Measurements from ENCODE around the gene ALKBH4. TPM values are rescaled to one million over a fixed set of nuclear protein-coding genes. Genes with fewer than 3 reads are reported as not detected.

The ALKBH4 gene
- total RNA-seq, 1 experiment from 2014 or later: 31.0 TPM

GRCh38 chr7:102444961-102445673, 19.5 kb downstream of the ALKBH4 start:
- Histone ChIP-seq H3K4me2 (ENCODE audit: low read length) (no peak overlapping the region), H3K27me3 (ENCODE audit: low read length) (no peaks in the 10 kb centered on the region), H3K9me2 (replicated peaks; ENCODE audit: low read length) (no peaks in the 10 kb centered on the region), H3K4me1 (ENCODE audit: insufficient read depth, low read length) (peaks cover 12% of the 10 kb centered on the region), H3F3A (ENCODE audit: low read length, unreplicated experiment) (no peaks in the 10 kb centered on the region), H3K36me3 (ENCODE audit: low read depth, low read length) (no peaks in the 10 kb centered on the region), H3K79me2 (ENCODE audit: low read length) (no peaks in the 10 kb centered on the region), H3K4me3 (ENCODE audit: low read length) (no peak overlapping the region), H4K20me1 (ENCODE audit: low read length) (no peaks in the 10 kb centered on the region), H2AFZ (ENCODE audit: low read length) (no peak overlapping the region), H3K9me3 (ENCODE audit: low read length) (no peaks in the 10 kb centered on the region), H3K27ac (ENCODE audit: low read length) (no peak overlapping the region), H3K9ac (ENCODE audit: low read length) (no peak overlapping the region)
- ChIA-PET POLR2A (ENCODE audit: unreplicated experiment) (no interaction called here), CTCF (no interaction called here)
- DNase-seq (no peak), ATAC-seq (no peak)
- no peak for TF ChIP-seq CTCF (conservative IDR thresholded peaks at IDR 0.05; ENCODE audit: low read depth, low read length)
- no peak for TF ChIP-seq EZH2phosphoT487 (IDR thresholded peaks at IDR 0.05; ENCODE audit: borderline replicate concordance, low read length)
- intact Hi-C loops (cut with micrococcal nuclease): no loop called here
- no TSS peak for BruUV-seq (replicated peaks)

- peak overlapping the region; percentile 64 for H3K4me2 ChIP-seq (ENCODE audit: low read length)
- no peaks in the 10 kb centered on the region for H3K27me3 ChIP-seq (ENCODE audit: low read length)
- BruUV-seq (replicated peaks): no TSS peak
- ATAC-seq (peak; percentile 98), DNase-seq (peak; percentile 90)
- no peak overlapping the region for H3K4me3 ChIP-seq (ENCODE audit: low read length)
- intact Hi-C loops (cut with micrococcal nuclease): no loop called here
- no peaks in the 10 kb centered on the region for H3K79me2 ChIP-seq (ENCODE audit: low read length)
- H2AFZ ChIP-seq (ENCODE audit: low read length): no peak overlapping the region
- no peaks in the 10 kb centered on the region for H3K9me3 ChIP-seq (ENCODE audit: low read length)
- no peaks in the 10 kb centered on the region for H3K36me3 ChIP-seq (ENCODE audit: low read depth, low read length)
- ChIA-PET CTCF (interaction anchor here (0.6 kb wide), 1 partner anchor 47 kb away, joined by 7 read pairs; no protein-coding TSS in a partner anchor), POLR2A (ENCODE audit: unreplicated experiment) (interaction anchor here (0.6 kb wide), 1 partner anchor 28 kb away, joined by 3 read pairs; no protein-coding TSS in a partner anchor)
- no peaks in the 10 kb centered on the region for H3K9me2 ChIP-seq (replicated peaks; ENCODE audit: low read length)
- TF ChIP-seq EZH2phosphoT487 (IDR thresholded peaks at IDR 0.05; ENCODE audit: borderline replicate concordance, low read length) (no peak), CTCF (conservative IDR thresholded peaks at IDR 0.05; ENCODE audit: low read depth, low read length) (no peak), EZH2 (IDR thresholded peaks at IDR 0.05; ENCODE audit: low read length, unreplicated experiment) (no peak)
- H4K20me1 ChIP-seq (ENCODE audit: low read length): no peaks in the 10 kb centered on the region
- H3F3A ChIP-seq (ENCODE audit: low read length, unreplicated experiment): peaks cover 4% of the 10 kb centered on the region
- H3K4me1 ChIP-seq (ENCODE audit: insufficient read depth, low read length): peaks cover 11% of the 10 kb centered on the region
- H3K27ac ChIP-seq (ENCODE audit: low read length): peak overlapping the region; percentile 28
- no peak overlapping the region for H3K9ac ChIP-seq (ENCODE audit: low read length)
Measured at GRCh38 chr7:102439963-102440795, 24.5 kb downstream of the ALKBH4 start.

- no peaks in the 10 kb centered on the region for H3K79me2 ChIP-seq (ENCODE audit: low read length)
- no peak overlapping the region for H3K4me3 ChIP-seq (ENCODE audit: low read length)
- ATAC-seq: no peak
- H3K4me2 ChIP-seq (ENCODE audit: low read length): no peak overlapping the region
- no peak overlapping the region for H3K27ac ChIP-seq (ENCODE audit: low read length)
- TF ChIP-seq EZH2phosphoT487 (IDR thresholded peaks at IDR 0.05; ENCODE audit: borderline replicate concordance, low read length) (no peak), EZH2 (IDR thresholded peaks at IDR 0.05; ENCODE audit: low read length, unreplicated experiment) (no peak), CTCF (conservative IDR thresholded peaks at IDR 0.05; ENCODE audit: low read depth, low read length) (no peak)
- TSS peak; percentile 16 for BruUV-seq (replicated peaks)
- H4K20me1 ChIP-seq (ENCODE audit: low read length): no peaks in the 10 kb centered on the region
- no peaks in the 10 kb centered on the region for H3K9me2 ChIP-seq (replicated peaks; ENCODE audit: low read length)
- H3K27me3 ChIP-seq (ENCODE audit: low read length): no peaks in the 10 kb centered on the region
- H3K9me3 ChIP-seq (ENCODE audit: low read length): no peaks in the 10 kb centered on the region
- no peaks in the 10 kb centered on the region for H3K36me3 ChIP-seq (ENCODE audit: low read depth, low read length)
- no peak overlapping the region for H3K9ac ChIP-seq (ENCODE audit: low read length)
- H3F3A ChIP-seq (ENCODE audit: low read length, unreplicated experiment): peaks cover 10% of the 10 kb centered on the region
- H2AFZ ChIP-seq (ENCODE audit: low read length): no peak overlapping the region
- peaks cover 26% of the 10 kb centered on the region for H3K4me1 ChIP-seq (ENCODE audit: insufficient read depth, low read length)
- POLR2A ChIA-PET (ENCODE audit: unreplicated experiment): no interaction called here
- no peak for DNase-seq
- CTCF ChIA-PET: no interaction called here
- intact Hi-C loops (cut with micrococcal nuclease): no loop called here
Measured at GRCh38 chr7:102436118-102436517, 28.5 kb downstream of the ALKBH4 start.
